ENCODE results near the gene APOBEC3B.
"Not testable (repeated sequence)": the region's sequence is repeated elsewhere in the genome, so short reads cannot be mapped to it uniquely, and the experiment has no call there.

The APOBEC3B gene

DNA sequence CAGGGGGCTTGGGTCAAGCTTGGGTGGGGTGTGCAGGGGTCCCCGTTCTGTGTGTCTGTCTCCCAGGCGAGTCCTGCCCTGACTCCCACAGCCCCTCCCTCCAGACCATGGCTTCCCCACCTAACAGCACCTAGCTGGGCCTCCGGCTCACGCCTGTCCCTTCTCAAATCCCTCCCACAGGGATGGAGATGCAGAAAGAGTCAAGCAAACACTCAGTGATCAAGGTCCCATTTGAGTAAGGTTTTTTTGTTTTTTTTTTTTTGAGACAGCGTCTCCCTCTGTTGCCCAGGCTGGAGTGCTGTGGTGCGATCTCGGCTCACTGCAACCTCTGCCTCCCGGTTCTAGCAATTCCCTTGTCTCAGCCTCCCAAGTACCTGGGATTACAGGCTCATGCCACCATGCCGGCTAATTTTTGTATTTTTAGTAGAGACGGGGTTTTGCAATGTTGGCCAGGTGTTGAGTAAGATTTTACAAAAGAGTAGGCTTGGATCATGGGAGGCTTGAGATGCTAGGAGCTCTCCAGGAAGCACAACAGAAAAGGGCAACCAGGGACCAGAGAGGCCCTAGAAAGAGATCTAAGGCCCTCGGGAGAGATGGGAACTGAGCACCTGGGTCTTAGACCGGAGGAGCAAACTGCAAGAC, 44.5 kb downstream of the APOBEC3B start:
- DNase-seq (ENCODE audit: low read depth in 2 of 2, low spot score in 1 of 2) = no peak

DNA sequence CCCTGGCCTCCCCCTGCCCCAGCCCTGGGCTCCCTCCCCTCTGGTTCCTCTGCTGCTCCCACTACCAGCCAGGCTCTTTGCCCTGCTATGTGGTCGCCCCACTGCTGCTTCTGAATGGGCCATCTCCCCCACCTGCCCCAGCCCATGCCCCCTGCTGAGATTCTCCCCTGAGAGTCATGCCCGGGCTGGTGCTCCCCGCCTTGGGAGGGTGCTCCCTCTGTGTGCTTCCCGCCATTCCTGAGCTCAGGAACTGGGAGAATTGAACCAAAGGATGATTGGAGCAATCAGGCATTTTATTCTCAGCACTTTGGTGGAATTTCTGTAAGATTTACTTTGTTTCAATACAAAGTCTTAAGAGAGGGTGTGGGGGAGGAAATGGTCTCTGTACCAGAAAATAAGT, 45.6 kb downstream of the APOBEC3B start:
- no peak for DNase-seq (ENCODE audit: low read depth in 2 of 2, low spot score in 1 of 2)

DNA sequence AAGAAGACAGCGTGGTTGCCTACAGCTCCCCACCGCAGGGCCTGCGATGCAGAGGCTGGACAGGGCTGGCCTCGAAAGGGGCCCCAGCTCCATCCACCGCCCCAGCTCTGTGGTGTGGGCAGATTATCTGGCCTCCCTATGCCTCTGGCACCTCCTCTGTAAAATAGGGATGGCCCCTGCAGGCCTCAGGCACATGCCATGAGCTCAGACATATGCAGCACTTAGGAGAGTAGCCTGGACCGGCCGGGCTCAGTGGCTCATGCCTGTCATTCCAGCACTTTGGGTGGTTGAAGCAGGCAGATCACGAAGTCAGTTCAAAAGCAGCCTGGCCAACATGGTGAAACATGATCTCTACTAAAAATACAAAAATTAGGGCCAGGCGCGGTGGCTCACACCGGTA, 46.1 kb downstream of the APOBEC3B start:
- no peak for DNase-seq (ENCODE audit: low read depth in 2 of 2, low spot score in 1 of 2)

DNA sequence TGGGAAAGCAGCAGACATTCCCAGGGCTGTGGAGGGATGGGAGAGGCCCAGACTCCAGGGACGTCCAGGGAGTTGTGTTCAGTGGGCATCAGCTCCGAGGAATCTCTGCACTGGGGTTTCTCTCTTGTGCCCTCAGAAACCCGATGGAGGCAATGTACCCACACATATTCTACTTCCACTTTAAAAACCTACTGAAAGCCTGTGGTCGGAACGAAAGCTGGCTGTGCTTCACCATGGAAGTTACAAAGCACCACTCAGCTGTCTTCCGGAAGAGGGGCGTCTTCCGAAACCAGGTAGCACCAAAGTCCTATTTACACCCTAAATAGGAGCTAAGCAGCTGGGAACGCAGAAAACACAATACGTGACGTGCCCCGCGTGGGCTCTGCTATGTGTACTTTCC, 47.1 kb downstream of the APOBEC3B start:
- DNase-seq (ENCODE audit: low read depth in 2 of 2, low spot score in 1 of 2) = no peak

DNA sequence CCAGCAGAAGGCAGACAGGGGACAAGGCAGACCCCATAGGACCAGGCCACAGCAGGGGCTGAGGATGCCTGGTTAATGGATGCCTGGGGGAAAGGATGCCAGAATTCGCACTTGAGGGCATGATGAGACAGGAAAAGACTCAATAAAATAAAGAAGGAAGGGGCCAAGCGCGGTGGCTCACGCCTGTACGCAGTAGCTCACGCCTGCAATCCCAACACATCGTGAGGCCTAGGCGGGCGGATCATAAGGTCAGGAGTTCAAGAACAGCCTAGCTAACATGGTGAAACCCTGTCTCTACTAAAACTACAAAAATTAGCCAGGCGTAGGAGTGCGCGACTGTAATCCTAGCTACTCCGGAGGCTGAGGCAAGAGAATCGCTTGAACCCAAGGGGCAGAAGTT, 48.6 kb downstream of the APOBEC3B start:
- DNase-seq (ENCODE audit: low read depth in 2 of 2, low spot score in 1 of 2) = no peak

DNA sequence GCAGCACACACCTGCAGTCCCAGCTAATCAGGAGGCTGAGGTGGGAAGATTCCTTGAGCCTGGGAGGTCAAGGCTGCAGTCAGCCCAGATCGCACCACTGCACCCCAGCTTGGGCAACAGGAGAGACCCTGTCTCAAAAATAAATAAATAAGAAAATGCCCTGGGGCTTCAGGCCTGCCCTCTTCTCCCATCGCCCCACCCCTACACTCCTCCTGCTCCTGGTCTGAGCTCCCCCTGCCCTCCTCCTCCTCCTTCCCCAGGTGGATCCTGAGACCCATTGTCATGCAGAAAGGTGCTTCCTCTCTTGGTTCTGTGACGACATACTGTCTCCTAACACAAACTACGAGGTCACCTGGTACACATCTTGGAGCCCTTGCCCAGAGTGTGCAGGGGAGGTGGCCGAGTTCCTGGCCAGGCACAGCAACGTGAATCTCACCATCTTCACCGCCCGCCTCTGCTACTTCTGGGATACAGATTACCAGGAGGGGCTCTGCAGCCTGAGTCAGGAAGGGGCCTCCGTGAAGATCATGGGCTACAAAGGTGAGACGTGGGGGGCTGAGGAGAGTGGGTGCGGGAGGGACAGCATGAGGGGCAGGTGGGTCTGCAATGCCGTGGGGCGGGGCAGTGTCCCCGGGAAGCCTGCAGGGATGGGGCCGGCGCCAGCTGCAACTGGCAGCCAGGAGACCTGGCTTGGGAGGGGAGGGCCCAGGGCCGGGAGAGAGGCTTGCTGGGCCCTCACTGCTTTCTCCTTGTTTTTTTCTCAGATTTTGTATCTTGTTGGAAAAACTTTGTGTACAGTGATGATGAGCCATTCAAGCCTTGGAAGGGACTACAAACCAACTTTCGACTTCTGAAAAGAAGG, 49.5 kb downstream of the APOBEC3B start:
- DNase-seq (ENCODE audit: low read depth in 2 of 2, low spot score in 1 of 2) = not testable (repeated sequence)

DNA sequence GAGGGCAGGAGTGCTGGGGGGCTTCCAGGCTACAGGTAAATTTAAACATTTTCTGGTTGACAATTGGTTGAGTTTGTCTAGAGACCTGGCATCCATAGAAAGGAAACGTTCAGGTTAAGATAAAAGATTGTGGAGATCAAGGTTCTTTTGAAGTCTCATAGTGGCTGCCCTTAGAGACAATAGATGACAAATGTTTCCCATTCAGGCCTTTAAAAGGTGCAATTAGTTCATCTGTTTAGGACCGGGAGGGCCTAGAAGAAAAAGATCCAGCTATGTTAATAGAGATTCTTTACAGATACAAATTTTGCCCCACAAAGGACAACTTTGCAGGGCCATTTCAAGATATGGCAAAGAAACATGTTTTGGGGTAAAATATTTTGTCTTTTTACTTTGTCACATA, 54.9 kb downstream of the APOBEC3B start:
- DNase-seq (ENCODE audit: low read depth in 2 of 2, low spot score in 1 of 2) = not testable (repeated sequence)

DNA sequence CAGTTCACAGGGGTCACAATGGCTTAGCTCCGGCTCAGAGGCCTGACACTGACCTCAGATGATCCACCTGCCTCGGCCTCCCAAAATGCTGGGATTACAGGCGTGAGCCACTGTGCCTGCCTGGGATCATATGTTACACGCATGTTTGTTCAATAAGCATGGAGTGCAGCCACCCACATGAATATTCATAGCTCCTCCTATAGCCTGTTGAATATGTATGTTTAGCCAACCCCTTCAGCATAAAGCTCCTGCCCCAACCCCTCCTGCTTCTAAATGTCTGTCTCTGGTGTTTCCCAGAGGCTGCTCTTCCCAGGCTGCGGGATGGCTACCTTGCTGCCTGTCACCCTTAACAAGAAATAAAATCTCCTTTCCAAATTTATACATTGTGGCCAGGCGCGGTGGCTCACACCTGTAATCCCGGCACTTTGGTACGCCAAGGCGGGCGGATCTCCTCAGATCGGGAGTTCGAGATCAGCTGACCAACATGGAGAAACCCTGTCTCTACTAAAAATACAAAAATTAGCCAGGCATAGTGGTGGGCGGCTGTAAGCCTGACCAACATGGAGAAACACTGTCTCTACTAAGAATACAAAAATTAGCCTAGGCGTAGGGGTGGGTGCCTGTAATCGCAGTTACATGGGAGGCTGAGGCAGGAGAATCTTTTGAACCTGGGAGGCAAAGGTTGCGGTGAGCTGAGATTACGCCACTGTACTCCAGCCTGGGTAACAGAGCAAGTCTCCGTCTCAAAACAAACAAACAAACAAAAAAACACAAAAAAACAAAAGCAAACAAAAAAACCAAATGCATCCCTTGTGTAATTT, 57.4 kb downstream of the APOBEC3B start:
- no peak for DNase-seq (ENCODE audit: low read depth in 2 of 2, low spot score in 1 of 2)

DNA sequence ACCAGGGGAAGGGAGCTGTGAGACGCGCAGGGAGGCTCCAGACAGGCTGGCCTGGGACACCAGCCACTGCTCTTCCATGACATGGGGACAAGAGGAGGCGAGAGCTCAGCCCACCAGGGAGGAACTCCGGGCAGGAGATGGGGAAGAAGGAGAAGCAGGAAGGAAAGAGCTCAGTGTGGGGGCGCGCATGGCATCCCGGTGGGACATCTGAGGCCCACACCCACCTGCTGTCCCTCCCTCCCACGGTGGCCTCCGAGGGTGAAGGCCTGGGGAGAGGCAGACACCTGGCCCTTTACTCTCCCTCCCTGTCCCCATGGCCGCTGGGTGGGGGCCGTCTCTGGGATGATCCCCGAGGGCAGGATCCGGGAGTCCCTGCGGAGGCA, 58.0 kb downstream of the APOBEC3B start:
- not testable (repeated sequence) for DNase-seq (ENCODE audit: low read depth in 2 of 2, low spot score in 1 of 2)

DNA sequence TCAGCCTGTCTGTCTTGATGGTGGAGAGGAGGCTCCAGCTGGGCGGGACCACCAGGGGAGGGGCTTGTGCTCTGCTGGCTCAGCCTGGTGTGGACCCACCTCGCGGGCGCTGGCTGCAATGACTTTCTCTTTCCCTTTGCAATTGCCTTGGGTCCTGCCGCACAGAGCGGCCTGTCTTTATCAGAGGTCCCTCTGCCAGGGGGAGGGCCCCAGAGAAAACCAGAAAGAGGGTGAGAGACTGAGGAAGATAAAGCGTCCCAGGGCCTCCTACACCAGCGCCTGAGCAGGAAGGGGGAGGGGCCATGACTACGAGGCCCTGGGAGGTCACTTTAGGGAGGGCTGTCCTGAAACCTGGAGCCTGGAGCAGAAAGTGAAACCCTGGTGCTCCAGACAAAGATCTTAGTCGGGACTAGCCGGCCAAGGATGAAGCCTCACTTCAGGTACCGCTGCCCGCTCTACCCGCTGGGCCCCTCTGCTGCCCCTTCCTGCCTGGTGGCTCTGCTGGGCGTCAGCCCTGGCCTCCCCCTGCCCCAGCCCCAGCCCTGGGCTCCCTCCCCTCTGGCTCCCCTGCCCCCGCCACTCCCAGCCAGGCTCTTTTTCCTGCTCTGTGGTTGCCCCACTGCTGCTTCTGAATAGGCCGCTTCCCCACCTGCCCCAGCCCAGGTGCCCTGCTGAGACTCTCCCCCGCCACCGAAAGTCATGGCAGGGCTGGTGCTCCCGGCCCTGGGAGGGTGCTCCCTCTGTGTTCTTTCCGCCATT, 58.6 kb downstream of the APOBEC3B start, which contains the start of gene APOBEC3F:
Gene APOBEC3F (plus strand): TSS at position 327 of the 759 bp plus-strand sequence. CDS start 97 bp downstream, at position 424.
- peak in 1 of 2 donors; percentile 43 for DNase-seq (ENCODE audit: low read depth in 2 of 2, low spot score in 1 of 2)

DNA sequence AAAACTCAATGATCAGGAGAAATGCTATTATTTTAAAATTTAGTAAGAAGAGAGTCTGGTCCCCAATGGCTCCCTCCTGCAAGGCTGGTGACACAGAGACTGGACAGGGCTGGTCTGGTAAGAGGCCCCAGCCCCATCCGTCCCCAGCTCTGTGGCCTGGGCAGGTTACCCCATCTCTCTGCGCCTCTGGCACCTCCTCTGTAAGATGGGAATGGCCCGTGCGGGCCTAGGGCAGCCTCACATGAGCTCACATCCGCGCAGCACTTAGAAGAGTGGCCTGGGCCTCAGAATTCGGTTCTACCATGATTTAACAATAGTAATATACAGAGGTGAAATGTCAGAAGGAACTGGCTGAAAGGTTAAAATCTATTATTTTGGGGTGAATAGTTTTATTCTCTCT, 59.8 kb downstream of the APOBEC3B start:
- no peak for DNase-seq (ENCODE audit: low read depth in 2 of 2, low spot score in 1 of 2)
